ENCODE data around the gene CRTC2.

GRCh38 chr1:154000420-154000819, 42.0 kb upstream of the CRTC2 start:
- TF ChIP-seq ARNTL (CRISPR knock-in tag; IDR thresholded peaks at IDR 0.05; ENCODE audit: borderline replicate concordance, low read depth), result no peak
- TF ChIP-seq PATZ1 (CRISPR knock-in tag; IDR thresholded peaks at IDR 0.05; ENCODE audit: borderline replicate concordance), result no peak
- TF ChIP-seq TCF4 (CRISPR knock-in tag; IDR thresholded peaks at IDR 0.05; ENCODE audit: borderline replicate concordance), result no peak
- no peak for TF ChIP-seq PPARA (CRISPR knock-in tag; IDR thresholded peaks at IDR 0.05; ENCODE audit: borderline replicate concordance)
- no peak for TF ChIP-seq CREB5 (CRISPR knock-in tag; IDR thresholded peaks at IDR 0.05; ENCODE audit: low read depth)
- TF ChIP-seq ISL1 (CRISPR knock-in tag; IDR thresholded peaks at IDR 0.05), result no peak
- no peak for TF ChIP-seq ZFP30 (CRISPR knock-in tag; IDR thresholded peaks at IDR 0.05)
- TF ChIP-seq ZC3H10 (CRISPR knock-in tag; IDR thresholded peaks at IDR 0.05), result no peak
- no peak for TF ChIP-seq TOX (CRISPR knock-in tag; IDR thresholded peaks at IDR 0.05; ENCODE audit: borderline replicate concordance)
- no peak for TF ChIP-seq RARB (CRISPR knock-in tag; IDR thresholded peaks at IDR 0.05)
- no peak for TF ChIP-seq ZFP3 (CRISPR knock-in tag; IDR thresholded peaks at IDR 0.05)
